ENCODE data around the gene POLR3B.

The POLR3B gene

GRCh38 chr12:106333010-106333409, 24.5 kb upstream of the POLR3B start:
- no peak overlapping the region for H3K4me3 ChIP-seq (replicated peaks; ENCODE audit: low read depth, low read length)
- TF ChIP-seq, protein P1, sequence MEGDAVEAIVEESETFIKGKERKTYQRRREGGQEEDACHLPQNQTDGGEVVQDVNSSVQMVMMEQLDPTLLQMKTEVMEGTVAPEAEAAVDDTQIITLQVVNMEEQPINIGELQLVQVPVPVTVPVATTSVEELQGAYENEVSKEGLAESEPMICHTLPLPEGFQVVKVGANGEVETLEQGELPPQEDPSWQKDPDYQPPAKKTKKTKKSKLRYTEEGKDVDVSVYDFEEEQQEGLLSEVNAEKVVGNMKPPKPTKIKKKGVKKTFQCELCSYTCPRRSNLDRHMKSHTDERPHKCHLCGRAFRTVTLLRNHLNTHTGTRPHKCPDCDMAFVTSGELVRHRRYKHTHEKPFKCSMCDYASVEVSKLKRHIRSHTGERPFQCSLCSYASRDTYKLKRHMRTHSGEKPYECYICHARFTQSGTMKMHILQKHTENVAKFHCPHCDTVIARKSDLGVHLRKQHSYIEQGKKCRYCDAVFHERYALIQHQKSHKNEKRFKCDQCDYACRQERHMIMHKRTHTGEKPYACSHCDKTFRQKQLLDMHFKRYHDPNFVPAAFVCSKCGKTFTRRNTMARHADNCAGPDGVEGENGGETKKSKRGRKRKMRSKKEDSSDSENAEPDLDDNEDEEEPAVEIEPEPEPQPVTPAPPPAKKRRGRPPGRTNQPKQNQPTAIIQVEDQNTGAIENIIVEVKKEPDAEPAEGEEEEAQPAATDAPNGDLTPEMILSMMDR (IDR thresholded peaks at IDR 0.05; ENCODE audit: insufficient read depth, low read length, poor library complexity, severe bottlenecking) = no peak
- H3K27me3 ChIP-seq (replicated peaks; ENCODE audit: control insufficient read depth, insufficient read depth, low read length) = no peaks in the 10 kb centered on the region
- H3K36me3 ChIP-seq (ENCODE audit: control insufficient read depth, insufficient read depth, low read length) = no peaks in the 10 kb centered on the region
- DNase-seq (ENCODE audit: extremely low read depth, insufficient read length) = no peak

DNA sequence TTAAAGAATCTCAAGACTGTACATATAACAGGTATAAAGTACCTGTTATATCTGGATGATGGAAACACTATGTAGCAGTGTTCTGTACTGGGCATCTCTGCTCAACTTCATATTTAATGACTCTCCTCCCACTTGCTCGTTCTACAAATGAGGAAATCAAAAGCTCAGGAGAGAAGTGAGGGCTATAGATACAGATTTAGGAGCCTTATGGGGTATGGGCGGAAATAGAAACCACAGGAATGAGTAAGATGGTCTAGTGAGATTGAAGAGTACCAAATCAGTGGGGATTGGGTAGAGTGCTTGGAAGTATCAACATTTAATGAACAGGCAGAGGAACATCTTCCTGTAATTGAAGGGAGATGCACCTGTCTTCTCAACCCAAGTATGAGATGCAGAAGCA, 23.8 kb upstream of the POLR3B start:
- H3K4me3 ChIP-seq (replicated peaks; ENCODE audit: low read depth, low read length) = no peak overlapping the region
- H3K36me3 ChIP-seq (ENCODE audit: control insufficient read depth, insufficient read depth, low read length) = no peaks in the 10 kb centered on the region
- TF ChIP-seq, protein P1 (IDR thresholded peaks at IDR 0.05; ENCODE audit: insufficient read depth, low read length, poor library complexity, severe bottlenecking) = no peak
- no peaks in the 10 kb centered on the region for H3K27me3 ChIP-seq (replicated peaks; ENCODE audit: control insufficient read depth, insufficient read depth, low read length)
- no peak for DNase-seq (ENCODE audit: extremely low read depth, insufficient read length)

DNA sequence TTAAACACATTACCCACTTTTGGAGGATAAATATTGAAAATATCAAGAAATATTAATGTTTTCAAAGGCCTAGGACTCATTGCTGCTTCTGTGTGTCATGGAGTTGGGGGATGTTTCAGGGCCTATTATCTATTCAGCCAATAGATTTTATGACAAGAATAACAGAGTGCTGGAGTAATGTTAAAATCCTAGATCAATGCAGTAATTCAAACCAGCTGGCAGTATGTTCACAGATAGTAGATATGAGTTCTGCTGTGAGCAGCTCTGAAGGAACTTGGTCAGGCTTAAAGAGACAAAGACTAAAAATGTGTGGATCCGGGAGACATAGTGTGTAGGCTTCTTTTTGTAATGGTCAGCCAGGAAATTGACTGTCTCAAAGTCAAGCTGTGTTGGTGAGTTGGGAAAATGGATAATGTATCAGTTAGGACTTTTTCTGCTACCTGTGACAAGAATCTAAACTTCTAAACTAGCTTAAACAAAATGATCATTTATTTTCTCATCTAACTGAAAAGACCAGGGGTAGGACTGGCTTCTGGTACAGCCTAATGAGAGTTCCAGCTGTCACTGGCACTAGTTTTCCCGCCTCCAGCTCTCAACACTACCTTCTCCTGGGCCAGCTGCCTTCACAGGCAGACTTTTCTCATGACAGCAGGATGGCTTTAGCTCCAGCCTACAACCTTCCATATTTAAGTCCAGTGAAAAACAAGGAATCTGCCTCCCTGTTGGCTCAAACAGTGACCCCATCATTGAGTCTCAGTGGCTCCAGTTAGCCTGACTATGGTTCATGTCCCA, 16.3 kb upstream of the POLR3B start:
- DNase-seq (ENCODE audit: extremely low read depth, insufficient read length) = no peak
- Histone ChIP-seq H3K27me3 (replicated peaks; ENCODE audit: control insufficient read depth, insufficient read depth, low read length) (no peaks in the 10 kb centered on the region), H3K36me3 (ENCODE audit: control insufficient read depth, insufficient read depth, low read length) (no peaks in the 10 kb centered on the region), H3K4me3 (replicated peaks; ENCODE audit: low read depth, low read length) (no peak overlapping the region)
- TF ChIP-seq, protein P1 (IDR thresholded peaks at IDR 0.05; ENCODE audit: insufficient read depth, low read length, poor library complexity, severe bottlenecking) = no peak

DNA sequence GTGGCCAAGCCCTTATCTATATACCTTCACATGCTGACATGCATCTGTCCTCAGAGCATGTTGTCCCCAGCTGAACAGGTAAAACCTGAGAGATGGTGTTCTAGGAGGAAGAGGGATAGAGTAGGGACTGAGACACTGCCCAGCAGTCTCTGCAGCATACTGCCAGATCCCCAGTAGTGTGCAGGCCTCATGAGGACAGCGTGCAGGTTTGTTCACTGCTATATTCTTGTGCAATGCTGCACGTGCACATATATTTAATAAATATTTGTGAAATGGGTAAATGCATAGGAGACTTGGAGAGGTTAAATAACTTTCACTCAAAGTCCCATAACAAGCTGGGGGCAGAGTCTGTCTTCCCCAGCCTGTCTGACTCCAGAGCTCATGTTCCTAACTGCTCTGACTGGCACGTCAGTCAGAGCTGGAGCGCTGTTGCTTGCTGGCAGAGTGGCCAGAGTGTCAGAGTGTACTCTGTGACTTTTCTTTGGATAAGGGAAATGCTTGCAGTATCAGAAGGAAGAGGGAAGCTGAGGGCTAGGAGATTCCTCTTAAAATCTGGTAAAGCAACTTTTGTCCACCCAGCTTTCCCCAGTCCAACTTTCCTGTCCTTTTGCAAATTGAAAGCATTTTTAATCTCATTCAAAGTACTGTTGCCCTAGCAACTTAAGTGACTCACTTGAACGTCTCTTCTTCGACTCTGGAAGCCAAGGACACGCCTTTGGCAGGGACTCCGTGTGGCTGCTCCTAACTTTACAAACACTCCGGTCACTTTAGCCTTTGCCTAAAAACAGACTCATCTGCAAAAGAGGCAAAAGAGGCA, 14.9 kb upstream of the POLR3B start:
- no peaks in the 10 kb centered on the region for H3K36me3 ChIP-seq (ENCODE audit: control insufficient read depth, insufficient read depth, low read length)
- DNase-seq (ENCODE audit: extremely low read depth, insufficient read length) = no peak
- H3K27me3 ChIP-seq (replicated peaks; ENCODE audit: control insufficient read depth, insufficient read depth, low read length) = no peaks in the 10 kb centered on the region
- TF ChIP-seq, protein P1 (IDR thresholded peaks at IDR 0.05; ENCODE audit: insufficient read depth, low read length, poor library complexity, severe bottlenecking) = no peak
- no peak overlapping the region for H3K4me3 ChIP-seq (replicated peaks; ENCODE audit: low read depth, low read length)

- H3K4me3 ChIP-seq (replicated peaks; ENCODE audit: low read depth, low read length) = no peak overlapping the region
- TF ChIP-seq, protein P1 (IDR thresholded peaks at IDR 0.05; ENCODE audit: insufficient read depth, low read length, poor library complexity, severe bottlenecking) = no peak
- DNase-seq (ENCODE audit: extremely low read depth, insufficient read length) = no peak
Observed at GRCh38 chr12:106343214-106343528, 14.4 kb upstream of the POLR3B start.

More at GRCh38 chr12:106343214-106343528, 14.4 kb upstream of the POLR3B start:
- H3K27me3 ChIP-seq (replicated peaks; ENCODE audit: control insufficient read depth, insufficient read depth, low read length) = no peaks in the 10 kb centered on the region
- no peaks in the 10 kb centered on the region for H3K36me3 ChIP-seq (ENCODE audit: control insufficient read depth, insufficient read depth, low read length)
